Vagina (tissue), 2 donors: ENCODE measurements around the gene LMBR1. TPM values are rescaled to one million over a fixed set of nuclear protein-coding genes. Genes with fewer than 3 reads are reported as not detected.

Experiments used
- DNase-seq, 2 donors: peaks; one replicate each; pipeline ENCODE4 v3.0.0-alpha.2; 2017; ENCODE audit errors: extremely low spot score in 2 of 2
- H3K27ac ChIP-seq: fragments of 200-600 bp; sonication (generic); one replicate; pipeline ENCODE4 v1.5.1; 2019
- H3K27me3 ChIP-seq: fragments of 200-600 bp; sonication (generic); one replicate; pipeline ENCODE4 v1.5.1; 2019
- H3K36me3 ChIP-seq, 2 donors: fragments of 200-600 bp; sonication (generic); one replicate each; pipeline ENCODE4 v1.5.1; 2017 to 2019
- H3K4me1 ChIP-seq: fragments of 200-600 bp; sonication (generic); one replicate; pipeline ENCODE4 v1.5.1; 2019
- H3K4me3 ChIP-seq, 2 donors: fragments of 200-600 bp; sonication (generic); 1 replicate in 1 of 2; 2 replicates in 1 of 2; pipeline ENCODE4 v1.5.1; 2016 to 2019
- H3K9me3 ChIP-seq: fragments of 200-600 bp; sonication (generic); one replicate; pipeline ENCODE4 v1.5.1; 2019
- POLR2A ChIP-seq, 2 donors: fragments of 450-650 bp; IDR thresholded peaks; one replicate each; pipeline ENCODE4 v1.6.1; 2017; ENCODE audit warnings: antibody characterized with exemption in 2 of 2, mild to moderate bottlenecking in 2 of 2, moderate library complexity in 2 of 2
- POLR2AphosphoS5 ChIP-seq, 2 donors: sonication (generic); formaldehyde crosslinking; IDR thresholded peaks; one replicate each; pipeline ENCODE4 v1.9.0; 2017; ENCODE audit warnings: antibody characterized with exemption in 2 of 2, mild to moderate bottlenecking in 2 of 2, low read depth in 1 of 2; ENCODE audit not compliant: insufficient read depth in 1 of 2
- intact Hi-C: fragments of 100-400 bp; cut with DNase I; formaldehyde crosslinking; loops from one replicate; pipeline ENCODE4 v1.15.1; 2023
- total RNA-seq: library from RNA; depleted of rRNA; stranded (reverse); fragments of >200 nt; gene quantifications from one replicate; pipeline ENCODE4 v1.2.3, GENCODE V29; 2016
- TF ChIP-seq, protein P1 (sequence below), 3 experiments: fragments of 450-650 bp in 2 of 3; fragments of 200-600 bp in 1 of 3; sonication (generic) in 1 of 3; IDR thresholded peaks; one replicate each; pipeline ENCODE4 v1.5.1; 2017 to 2019; ENCODE audit warnings: antibody characterized with exemption in 3 of 3, mild to moderate bottlenecking in 2 of 3, moderate library complexity in 2 of 3

The LMBR1 gene
- total RNA-seq, 1 donor from 2014 or later: 45.7 TPM

DNA sequence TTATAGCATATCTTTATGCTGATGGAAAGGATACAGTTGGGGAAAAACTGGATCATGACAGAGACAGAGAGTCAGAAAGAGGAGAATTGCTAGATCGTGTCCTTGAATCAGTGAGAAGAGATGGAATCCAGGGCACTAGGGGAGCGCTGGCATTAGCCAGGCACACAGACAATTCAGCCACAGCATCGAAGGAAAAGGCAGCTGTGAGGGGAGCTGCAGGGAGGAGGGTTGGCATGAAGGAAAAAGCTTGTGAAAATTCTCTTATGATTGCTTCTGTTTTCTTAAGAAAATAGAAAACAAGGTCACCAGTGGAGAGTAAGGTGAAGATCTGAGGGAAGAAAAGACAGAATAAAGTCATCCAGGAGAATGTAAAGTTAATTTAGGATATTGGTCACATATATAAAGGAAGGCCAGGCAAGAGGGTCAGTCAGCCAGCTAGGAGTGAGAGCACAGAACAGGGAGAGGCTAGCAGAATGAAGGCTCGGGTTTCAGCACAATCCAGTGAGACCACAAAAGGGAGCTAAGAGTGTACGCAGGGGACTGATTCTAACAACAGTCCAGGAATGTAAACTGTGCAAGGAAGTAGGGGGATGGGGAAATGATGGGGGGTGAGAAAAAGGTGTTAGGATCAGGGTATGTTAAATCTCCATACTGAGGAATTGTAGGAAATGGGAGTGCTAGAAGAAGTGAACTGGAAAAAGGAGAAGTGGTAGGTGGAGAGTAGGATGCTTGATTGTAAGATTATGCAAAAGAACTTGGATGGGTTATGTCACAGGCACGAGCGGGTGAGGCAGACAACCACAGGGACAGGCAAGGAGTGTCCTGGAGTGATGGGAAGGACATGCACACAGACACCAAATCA, 140.4 kb downstream of the LMBR1 start:
- no peaks in the 10 kb centered on the region for H3K27me3 ChIP-seq
- intact Hi-C loops: no loop called here
- TF ChIP-seq POLR2AphosphoS5 (IDR thresholded peaks at IDR 0.05; ENCODE audit: insufficient read depth in 1 of 2, low read depth in 1 of 2) (no peak), POLR2A (IDR thresholded peaks at IDR 0.05) (no peak)
- TF ChIP-seq, protein P1, sequence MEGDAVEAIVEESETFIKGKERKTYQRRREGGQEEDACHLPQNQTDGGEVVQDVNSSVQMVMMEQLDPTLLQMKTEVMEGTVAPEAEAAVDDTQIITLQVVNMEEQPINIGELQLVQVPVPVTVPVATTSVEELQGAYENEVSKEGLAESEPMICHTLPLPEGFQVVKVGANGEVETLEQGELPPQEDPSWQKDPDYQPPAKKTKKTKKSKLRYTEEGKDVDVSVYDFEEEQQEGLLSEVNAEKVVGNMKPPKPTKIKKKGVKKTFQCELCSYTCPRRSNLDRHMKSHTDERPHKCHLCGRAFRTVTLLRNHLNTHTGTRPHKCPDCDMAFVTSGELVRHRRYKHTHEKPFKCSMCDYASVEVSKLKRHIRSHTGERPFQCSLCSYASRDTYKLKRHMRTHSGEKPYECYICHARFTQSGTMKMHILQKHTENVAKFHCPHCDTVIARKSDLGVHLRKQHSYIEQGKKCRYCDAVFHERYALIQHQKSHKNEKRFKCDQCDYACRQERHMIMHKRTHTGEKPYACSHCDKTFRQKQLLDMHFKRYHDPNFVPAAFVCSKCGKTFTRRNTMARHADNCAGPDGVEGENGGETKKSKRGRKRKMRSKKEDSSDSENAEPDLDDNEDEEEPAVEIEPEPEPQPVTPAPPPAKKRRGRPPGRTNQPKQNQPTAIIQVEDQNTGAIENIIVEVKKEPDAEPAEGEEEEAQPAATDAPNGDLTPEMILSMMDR (IDR thresholded peaks at IDR 0.05): no peak

DNA sequence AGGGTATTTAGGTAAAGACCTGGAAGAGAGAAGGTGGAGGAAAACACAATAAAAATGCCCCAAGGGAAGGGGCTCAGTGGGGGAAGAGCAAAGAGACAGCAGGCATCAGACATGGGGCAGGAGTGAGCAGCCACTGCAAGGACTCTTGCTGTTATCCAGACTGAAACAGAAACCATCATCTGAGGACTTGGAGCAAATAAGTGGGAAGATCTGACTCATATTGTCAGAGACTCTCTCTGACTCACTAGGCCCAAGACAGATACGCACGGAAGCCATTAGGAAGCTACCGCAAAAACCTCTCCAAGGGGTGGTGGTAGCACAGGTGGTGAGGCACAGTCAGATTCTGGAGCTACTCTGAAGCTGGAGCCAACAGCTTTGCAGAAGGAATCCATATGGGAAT, 141.7 kb downstream of the LMBR1 start:
- intact Hi-C loops: no loop called here
- Histone ChIP-seq H3K27ac (no peak overlapping the region), H3K9me3 (no peaks in the 10 kb centered on the region), H3K4me1 (no peaks in the 10 kb centered on the region), H3K36me3 (no peaks in the 10 kb centered on the region), H3K4me3 (no peak overlapping the region), H3K27me3 (no peaks in the 10 kb centered on the region)
- TF ChIP-seq, protein P1 (IDR thresholded peaks at IDR 0.05): no peak
- DNase-seq: no peak

More for the DNA sequence above, 140.4 kb downstream of the LMBR1 start:
- H3K27ac ChIP-seq: no peak overlapping the region
- no peaks in the 10 kb centered on the region for H3K4me1 ChIP-seq
- H3K36me3 ChIP-seq: no peaks in the 10 kb centered on the region
- no peak for DNase-seq
- H3K9me3 ChIP-seq: no peaks in the 10 kb centered on the region
- no peak overlapping the region for H3K4me3 ChIP-seq

- no peaks in the 10 kb centered on the region for H3K36me3 ChIP-seq
- TF ChIP-seq POLR2AphosphoS5 (IDR thresholded peaks at IDR 0.05; ENCODE audit: insufficient read depth in 1 of 2, low read depth in 1 of 2): no peak
- TF ChIP-seq, protein P1 (IDR thresholded peaks at IDR 0.05): no peak
- DNase-seq: no peak
- H3K4me3 ChIP-seq: no peak overlapping the region
- no peak overlapping the region for H3K27ac ChIP-seq
- no peaks in the 10 kb centered on the region for H3K27me3 ChIP-seq
- intact Hi-C loops: no loop called here
- H3K4me1 ChIP-seq: no peaks in the 10 kb centered on the region
- H3K9me3 ChIP-seq: no peaks in the 10 kb centered on the region
These were observed 145.3 kb downstream of the LMBR1 start for GRCh38 chr7:156747718-156748117.

DNA sequence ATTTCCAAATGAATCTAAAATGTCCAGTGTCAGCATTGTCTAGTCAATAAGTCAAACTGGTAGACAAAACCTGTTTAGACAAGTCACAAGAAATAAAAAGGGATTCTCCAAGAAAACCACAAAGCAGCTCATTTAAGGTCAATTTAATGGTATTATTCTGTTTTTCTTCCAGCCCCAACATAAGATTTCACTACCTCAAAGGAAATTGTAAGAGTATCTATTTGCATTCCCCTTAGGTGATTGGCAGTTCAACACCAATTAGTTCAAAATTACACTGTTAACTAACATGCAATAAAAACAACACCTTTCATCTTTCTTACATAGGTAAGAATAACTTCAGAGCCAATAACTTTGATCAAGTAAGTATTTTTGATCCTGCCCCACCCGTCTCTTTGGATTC, 146.1 kb downstream of the LMBR1 start:
- Histone ChIP-seq H3K36me3 (no peaks in the 10 kb centered on the region), H3K27ac (no peak overlapping the region), H3K4me1 (no peaks in the 10 kb centered on the region), H3K9me3 (no peaks in the 10 kb centered on the region), H3K4me3 (no peak overlapping the region), H3K27me3 (no peaks in the 10 kb centered on the region)
- no peak for DNase-seq
- no peak for TF ChIP-seq POLR2A (IDR thresholded peaks at IDR 0.05)
- no peak for TF ChIP-seq POLR2AphosphoS5 (IDR thresholded peaks at IDR 0.05; ENCODE audit: insufficient read depth in 1 of 2, low read depth in 1 of 2)
- TF ChIP-seq, protein P1 (IDR thresholded peaks at IDR 0.05): no peak
- intact Hi-C loops: no loop called here

DNA sequence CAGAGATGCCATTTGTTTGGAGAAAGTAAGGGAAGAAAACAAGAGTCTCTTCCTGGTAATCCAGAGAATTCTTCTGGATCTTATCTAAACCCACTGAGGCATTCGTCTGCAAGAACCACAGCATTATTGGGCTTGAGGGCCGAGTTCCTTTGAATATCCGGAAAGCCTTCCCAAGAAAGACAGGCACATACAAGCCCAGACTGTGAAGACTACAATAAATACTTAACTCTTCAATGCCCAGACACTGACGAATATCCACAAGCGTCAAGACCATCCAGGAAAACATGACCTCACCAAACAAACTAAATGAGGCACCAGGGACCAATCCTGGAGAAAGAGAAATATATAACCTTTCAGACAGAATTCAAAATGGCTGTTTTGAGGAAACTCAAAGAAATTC, 153.4 kb downstream of the LMBR1 start:
- Histone ChIP-seq H3K4me1 (no peaks in the 10 kb centered on the region), H3K9me3 (no peaks in the 10 kb centered on the region), H3K4me3 (no peak overlapping the region), H3K36me3 (no peaks in the 10 kb centered on the region), H3K27ac (no peak overlapping the region), H3K27me3 (no peaks in the 10 kb centered on the region)
- intact Hi-C loops: no loop called here
- TF ChIP-seq POLR2AphosphoS5 (IDR thresholded peaks at IDR 0.05; ENCODE audit: insufficient read depth in 1 of 2, low read depth in 1 of 2): no peak
- TF ChIP-seq POLR2A (IDR thresholded peaks at IDR 0.05): no peak
- TF ChIP-seq, protein P1 (IDR thresholded peaks at IDR 0.05): no peak
- no peak for DNase-seq
